Activated B cell treated with CpG ODN at 0.5 μM for 24 hours (primary cell): ENCODE measurements around the gene TBC1D2B. TPM values are rescaled to one million over a fixed set of nuclear protein-coding genes. Genes with fewer than 3 reads are reported as not detected.

Experiments used
- ATAC-seq: fragments of 200-7000 bp; cut with Tn5 transposase; one replicate; pipeline ENCODE4 v1.10.0; 2021; ENCODE audit warnings: low read depth, mild to moderate bottlenecking, moderate library complexity
- CTCF ChIA-PET: fragments of 350-600 bp; sonication (Branson Sonifier 250); formaldehyde crosslinking; loops from one replicate; lab custom pipeline; 2021; ENCODE audit warnings: antibody characterized with exemption; lab: Charles Lee
- POLR2A ChIA-PET: fragments of 350-600 bp; sonication (Branson Sonifier 250); formaldehyde crosslinking; loops from one replicate; lab custom pipeline; 2021; ENCODE audit warnings: antibody characterized with exemption; lab: Charles Lee
- DNase-seq: peaks from one replicate; pipeline ENCODE4 v3.0.0; 2022
- H3K27ac Mint-ChIP-seq: one replicate; pipeline ENCODE4 v1.8.0; 2020; ENCODE audit warnings: mixed read lengths
- H3K27me3 Mint-ChIP-seq: one replicate; pipeline ENCODE4 v1.8.0; 2021; ENCODE audit warnings: mixed read lengths
- H3K36me3 Mint-ChIP-seq: one replicate; pipeline ENCODE4 v1.8.0; 2021; ENCODE audit warnings: low read depth, mixed read lengths
- H3K4me1 Mint-ChIP-seq: one replicate; pipeline ENCODE4 v1.8.0; 2021; ENCODE audit warnings: mixed read lengths
- H3K4me3 Mint-ChIP-seq: one replicate; pipeline ENCODE4 v1.8.0; 2020; ENCODE audit warnings: mild to moderate bottlenecking, mixed read lengths
- H3K9me3 Mint-ChIP-seq: one replicate; pipeline ENCODE4 v1.8.0; 2020; ENCODE audit warnings: mixed read lengths
- intact Hi-C: fragments of 100-400 bp; cut with micrococcal nuclease; formaldehyde crosslinking; loops from one replicate; pipeline ENCODE4 v1.15.1; 2024
- total RNA-seq: library from RNA; stranded (reverse); gene quantifications from 2 replicates; pipeline ENCODE4 v1.2.3, GENCODE V29; 2022
- TF ChIP-seq, protein P1 (sequence below): fragments of 200-600 bp; IDR thresholded peaks from one replicate; pipeline ENCODE4 v1.8.0; 2022; ENCODE audit warnings: antibody characterized with exemption, mild to moderate bottlenecking

TBC1D2B gene
- total RNA-seq, 1 donor from 2014 or later: 13.7 TPM

DNA sequence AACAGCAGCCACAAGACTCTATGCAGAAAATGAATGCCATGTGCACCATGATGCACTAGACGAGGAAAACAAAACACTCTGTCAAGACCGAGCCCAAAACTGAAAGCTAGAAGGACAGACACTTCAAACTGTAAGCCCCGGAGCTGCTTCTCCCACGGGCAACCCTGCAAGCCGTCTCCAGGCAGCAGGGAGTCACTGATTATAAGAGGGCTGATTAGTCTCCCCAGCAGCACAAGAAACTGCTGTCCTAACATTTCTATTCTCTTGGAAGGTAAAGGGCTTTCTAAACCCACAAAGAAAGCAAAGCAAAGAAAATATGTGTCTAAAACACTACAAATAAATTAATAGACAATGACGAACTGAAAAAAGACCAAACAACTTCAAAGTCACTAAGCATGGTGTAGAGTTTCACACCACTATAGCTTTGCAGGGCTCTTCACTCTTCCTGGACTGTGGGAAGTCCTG is 15.5 kb downstream of the TBC1D2B start:
- Mint-ChIP-seq H3K4me3 (peak overlapping the region; percentile 22), H3K27ac (peak overlapping the region; percentile 19), H3K27me3 (no peaks in the 10 kb centered on the region), H3K9me3 (no peaks in the 10 kb centered on the region), H3K36me3 (no peaks in the 10 kb centered on the region), H3K4me1 (peaks cover 50% of the 10 kb centered on the region)
- ATAC-seq (no peak), DNase-seq (no peak)
- POLR2A ChIA-PET: interaction anchor here (0.6 to 1.5 kb wide), 4 partner anchors 12 to 112 kb away, joined by 3 to 8 read pairs (median 3); no protein-coding TSS in a partner anchor
- intact Hi-C loops: no loop called here
- CTCF ChIA-PET: interaction anchor here (1.4 kb wide), 1 partner anchor 14 kb away, joined by 3 read pairs; no protein-coding TSS in a partner anchor
- TF ChIP-seq, protein P1, sequence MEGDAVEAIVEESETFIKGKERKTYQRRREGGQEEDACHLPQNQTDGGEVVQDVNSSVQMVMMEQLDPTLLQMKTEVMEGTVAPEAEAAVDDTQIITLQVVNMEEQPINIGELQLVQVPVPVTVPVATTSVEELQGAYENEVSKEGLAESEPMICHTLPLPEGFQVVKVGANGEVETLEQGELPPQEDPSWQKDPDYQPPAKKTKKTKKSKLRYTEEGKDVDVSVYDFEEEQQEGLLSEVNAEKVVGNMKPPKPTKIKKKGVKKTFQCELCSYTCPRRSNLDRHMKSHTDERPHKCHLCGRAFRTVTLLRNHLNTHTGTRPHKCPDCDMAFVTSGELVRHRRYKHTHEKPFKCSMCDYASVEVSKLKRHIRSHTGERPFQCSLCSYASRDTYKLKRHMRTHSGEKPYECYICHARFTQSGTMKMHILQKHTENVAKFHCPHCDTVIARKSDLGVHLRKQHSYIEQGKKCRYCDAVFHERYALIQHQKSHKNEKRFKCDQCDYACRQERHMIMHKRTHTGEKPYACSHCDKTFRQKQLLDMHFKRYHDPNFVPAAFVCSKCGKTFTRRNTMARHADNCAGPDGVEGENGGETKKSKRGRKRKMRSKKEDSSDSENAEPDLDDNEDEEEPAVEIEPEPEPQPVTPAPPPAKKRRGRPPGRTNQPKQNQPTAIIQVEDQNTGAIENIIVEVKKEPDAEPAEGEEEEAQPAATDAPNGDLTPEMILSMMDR: no peak

DNA sequence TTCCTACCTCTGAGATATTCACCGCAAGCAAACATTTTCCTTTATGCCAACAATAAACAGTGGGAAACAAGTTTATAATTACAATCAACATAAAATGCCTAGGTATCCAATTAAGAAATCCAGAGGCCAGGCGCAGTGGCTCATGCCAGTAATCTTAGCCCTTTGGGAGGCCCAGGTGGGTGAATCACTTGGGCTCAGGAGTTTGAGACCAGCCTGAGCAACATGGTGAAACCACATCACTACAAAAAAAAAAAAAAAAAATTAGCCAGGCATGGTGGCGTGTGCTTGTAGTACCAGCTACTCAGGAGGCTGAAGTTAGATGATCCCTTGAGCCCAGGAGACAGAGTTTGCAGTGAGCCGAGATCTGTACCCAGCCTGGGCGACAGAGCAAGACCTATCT is 17.3 kb downstream of the TBC1D2B start:
- Mint-ChIP-seq H3K9me3 (no peaks in the 10 kb centered on the region), H3K36me3 (no peaks in the 10 kb centered on the region), H3K27me3 (no peaks in the 10 kb centered on the region), H3K4me1 (peaks cover 68% of the 10 kb centered on the region), H3K4me3 (no peak overlapping the region), H3K27ac (peak overlapping the region; percentile 13)
- DNase-seq (no peak), ATAC-seq (no peak)
- TF ChIP-seq, protein P1: no peak
- intact Hi-C loops: no loop called here
- CTCF ChIA-PET: no interaction called here
- POLR2A ChIA-PET: interaction anchor here (0.6 to 1.1 kb wide), 2 partner anchors 25 to 95 kb away, joined by 5 read pairs; no protein-coding TSS in a partner anchor

GRCh38 chr15:78059110-78059839 is 18.2 kb downstream of the TBC1D2B start:
- CTCF ChIA-PET: interaction anchor here (1.0 to 1.5 kb wide), 2 partner anchors 9 to 49 kb away, joined by 4 to 6 read pairs; no protein-coding TSS in a partner anchor
- Mint-ChIP-seq H3K27ac (peak overlapping the region; percentile 43), H3K9me3 (no peaks in the 10 kb centered on the region), H3K4me3 (peak overlapping the region; percentile 7), H3K36me3 (no peaks in the 10 kb centered on the region), H3K27me3 (no peaks in the 10 kb centered on the region), H3K4me1 (peaks cover 72% of the 10 kb centered on the region)
- no peak for DNase-seq
- TF ChIP-seq, protein P1: no peak
- intact Hi-C loops: no loop called here
- POLR2A ChIA-PET: interaction anchor here (0.8 to 1.1 kb wide), 2 partner anchors 8 to 24 kb away, joined by 4 to 5 read pairs; no protein-coding TSS in a partner anchor
- ATAC-seq: no peak

GRCh38 chr15:78058401-78058935 is 19.0 kb downstream of the TBC1D2B start:
- H3K9me3 Mint-ChIP-seq: no peaks in the 10 kb centered on the region
- peaks cover 72% of the 10 kb centered on the region for H3K4me1 Mint-ChIP-seq
- peak overlapping the region; percentile 41 for H3K27ac Mint-ChIP-seq
- DNase-seq (no peak), ATAC-seq (no peak)
- TF ChIP-seq, protein P1: no peak
- intact Hi-C loops: no loop called here
- peaks cover 5% of the 10 kb centered on the region for H3K36me3 Mint-ChIP-seq
- ChIA-PET CTCF (interaction anchor here (0.6 to 1.5 kb wide), 3 partner anchors 8 to 50 kb away, joined by 3 to 6 read pairs (median 4); no protein-coding TSS in a partner anchor), POLR2A (interaction anchor here (0.8 kb wide), 1 partner anchor 9 kb away, joined by 4 read pairs; no protein-coding TSS in a partner anchor)
- H3K27me3 Mint-ChIP-seq: no peaks in the 10 kb centered on the region
- no peak overlapping the region for H3K4me3 Mint-ChIP-seq

DNA sequence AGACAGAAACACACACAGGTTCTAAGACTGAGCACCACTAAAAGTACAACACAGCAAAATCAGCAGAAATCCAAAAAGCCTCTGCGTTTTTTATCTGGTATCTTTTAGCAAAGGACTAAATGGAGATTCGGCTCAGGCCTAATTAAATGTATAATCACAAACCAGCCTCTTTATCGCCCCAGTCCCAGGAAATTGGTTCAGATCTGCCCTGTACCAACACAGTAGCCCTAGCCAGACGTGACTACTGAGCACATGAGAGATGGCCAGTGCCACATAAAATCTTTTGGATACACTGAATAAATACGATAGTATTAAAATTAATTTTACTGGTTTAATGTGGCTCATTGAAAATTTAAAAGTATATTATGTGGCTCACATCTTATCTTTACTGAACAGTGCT is 19.7 kb downstream of the TBC1D2B start:
- peak overlapping the region; percentile 79 for H3K27ac Mint-ChIP-seq
- H3K36me3 Mint-ChIP-seq: peaks cover 10% of the 10 kb centered on the region
- H3K4me1 Mint-ChIP-seq: peaks cover 72% of the 10 kb centered on the region
- ChIA-PET POLR2A (interaction anchor here (0.5 kb wide), 1 partner anchor 38 kb away, joined by 5 read pairs; no protein-coding TSS in a partner anchor), CTCF (interaction anchor here (1.8 kb wide), 1 partner anchor 50 kb away, joined by 5 read pairs; no protein-coding TSS in a partner anchor)
- no peaks in the 10 kb centered on the region for H3K9me3 Mint-ChIP-seq
- TF ChIP-seq, protein P1: no peak
- no peak overlapping the region for H3K4me3 Mint-ChIP-seq
- DNase-seq (no peak), ATAC-seq (no peak)
- no peaks in the 10 kb centered on the region for H3K27me3 Mint-ChIP-seq
- intact Hi-C loops: loop anchor here (1.0 to 2.0 kb wide), 3 partner anchors 8 to 23 kb away; no protein-coding TSS in a partner anchor
